ENCODE results near the gene SMIM38.

The SMIM38 gene

GRCh38 chr11:69155302-69156234 lies at the start of gene SMIM38:
Gene SMIM38, plus strand, starts transcription at chr11:69155935. Its CDS starts 1,912 bp downstream, at chr11:69157847.
- no peak for TF ChIP-seq CTCF (IDR thresholded peaks at IDR 0.05; ENCODE audit: low read length, missing control alignments)
- H3K4me3 ChIP-seq (replicated peaks; ENCODE audit: low read depth, low read length), result no peak within 1 kb of the TSS
- DNase-seq (ENCODE audit: low read depth), result no peak

DNA sequence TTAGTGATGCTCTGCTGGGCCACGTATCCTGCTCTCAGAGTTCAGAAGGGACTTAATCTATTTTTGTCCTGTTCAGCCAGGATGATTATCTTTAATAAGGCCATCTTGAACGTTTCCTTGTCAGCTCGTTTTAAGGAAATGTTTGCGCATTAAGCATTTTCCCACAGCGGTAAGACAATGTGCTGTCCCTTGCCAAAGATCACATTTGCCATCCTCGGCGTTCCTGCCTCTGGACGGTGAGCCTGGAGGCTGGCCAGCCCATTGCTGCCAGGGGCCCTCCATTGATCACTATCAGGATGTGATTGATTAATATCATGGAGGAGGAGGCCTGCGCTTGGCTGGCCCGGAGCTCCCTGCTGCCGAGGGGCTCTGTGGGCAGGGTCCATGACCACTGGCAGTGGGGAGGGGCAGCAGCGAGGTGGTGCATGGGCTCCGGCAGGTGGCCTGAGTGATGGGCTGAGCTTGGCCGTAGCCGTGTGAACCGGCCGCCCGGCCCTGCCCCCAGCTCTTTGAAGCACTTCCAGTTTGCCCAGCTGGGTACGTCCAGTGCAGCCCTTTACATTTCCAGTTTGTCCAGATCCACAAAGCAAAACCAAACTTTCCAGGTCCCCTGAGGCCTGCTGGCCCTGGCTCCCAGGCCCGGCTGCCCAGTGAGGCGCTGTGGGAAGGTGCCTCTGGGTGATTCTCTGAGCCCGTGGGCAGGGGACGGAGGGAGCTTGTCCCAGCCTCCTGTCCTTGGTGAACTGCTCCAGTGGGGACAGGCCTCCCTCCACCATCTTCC lies 49.5 kb upstream of the SMIM38 start:
- no peak for TF ChIP-seq CTCF (IDR thresholded peaks at IDR 0.05; ENCODE audit: low read length, missing control alignments)
- H3K4me3 ChIP-seq (replicated peaks; ENCODE audit: low read depth, low read length), result no peak overlapping the region
- no peak for DNase-seq (ENCODE audit: low read depth)

DNA sequence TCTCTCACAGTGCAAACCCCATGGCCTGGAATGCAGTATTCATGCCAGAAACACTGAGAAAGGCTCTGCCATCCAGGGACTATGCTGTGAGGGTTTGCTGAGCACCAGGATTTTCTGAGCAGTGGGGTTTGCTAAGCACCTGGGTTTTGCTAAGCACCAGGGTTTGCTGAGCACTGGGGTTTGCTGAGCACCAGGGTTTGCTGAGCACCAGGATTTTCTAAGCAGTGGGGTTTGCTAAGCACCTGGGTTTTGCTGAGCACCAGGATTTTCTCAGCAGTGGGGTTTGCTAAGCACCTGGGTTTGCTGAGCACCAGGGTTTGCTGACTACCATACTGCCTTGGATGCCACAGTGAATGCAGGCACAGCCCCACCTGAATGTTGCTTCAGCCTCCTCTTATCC lies 48.3 kb upstream of the SMIM38 start:
- no peak for TF ChIP-seq CTCF (IDR thresholded peaks at IDR 0.05; ENCODE audit: low read length, missing control alignments)
- no peak overlapping the region for H3K4me3 ChIP-seq (replicated peaks; ENCODE audit: low read depth, low read length)
- no peak for DNase-seq (ENCODE audit: low read depth)

- TF ChIP-seq CTCF (IDR thresholded peaks at IDR 0.05; ENCODE audit: low read length, missing control alignments), result no peak
- no peak for DNase-seq (ENCODE audit: low read depth)
- H3K4me3 ChIP-seq (replicated peaks; ENCODE audit: low read depth, low read length), result no peak overlapping the region
Observed at GRCh38 chr11:69108030-69108429, 47.7 kb upstream of the SMIM38 start.

DNA sequence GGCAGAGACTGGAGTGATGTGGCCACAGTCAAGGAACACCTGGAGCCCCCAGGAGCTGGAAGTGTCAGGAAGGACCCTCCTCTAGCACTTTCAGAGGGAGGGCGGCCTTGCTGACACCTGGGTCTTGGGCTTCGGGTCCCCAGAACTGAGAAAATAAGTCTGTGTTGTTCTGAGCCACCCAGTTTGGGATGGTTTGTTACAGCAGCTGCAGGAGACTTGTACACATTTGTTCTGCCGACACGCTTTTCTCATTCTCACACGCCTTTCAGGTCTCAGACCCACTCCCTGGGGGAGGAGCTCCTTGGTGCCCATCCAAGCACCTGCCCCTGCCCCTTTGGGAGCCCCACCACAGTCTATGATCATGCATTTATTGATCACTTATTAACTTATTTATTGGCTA lies 47.2 kb upstream of the SMIM38 start:
- TF ChIP-seq CTCF (IDR thresholded peaks at IDR 0.05; ENCODE audit: low read length, missing control alignments), result no peak
- no peak overlapping the region for H3K4me3 ChIP-seq (replicated peaks; ENCODE audit: low read depth, low read length)
- no peak for DNase-seq (ENCODE audit: low read depth)

GRCh38 chr11:69109101-69109500 lies 46.6 kb upstream of the SMIM38 start:
- DNase-seq (ENCODE audit: low read depth), result no peak
- H3K4me3 ChIP-seq (replicated peaks; ENCODE audit: low read depth, low read length), result no peak overlapping the region
- no peak for TF ChIP-seq CTCF (IDR thresholded peaks at IDR 0.05; ENCODE audit: low read length, missing control alignments)

Data from fibroblast of pulmonary artery (primary cell).